SKM-1 (cell line): Measurements from ENCODE around the gene SLC44A1.

Source experiments
- DNase-seq: peaks from one replicate; lab custom pipeline; 2025; ENCODE audit not compliant: unreplicated experiment; lab: John Stamatoyannopoulos, UW

The SLC44A1 gene

DNA sequence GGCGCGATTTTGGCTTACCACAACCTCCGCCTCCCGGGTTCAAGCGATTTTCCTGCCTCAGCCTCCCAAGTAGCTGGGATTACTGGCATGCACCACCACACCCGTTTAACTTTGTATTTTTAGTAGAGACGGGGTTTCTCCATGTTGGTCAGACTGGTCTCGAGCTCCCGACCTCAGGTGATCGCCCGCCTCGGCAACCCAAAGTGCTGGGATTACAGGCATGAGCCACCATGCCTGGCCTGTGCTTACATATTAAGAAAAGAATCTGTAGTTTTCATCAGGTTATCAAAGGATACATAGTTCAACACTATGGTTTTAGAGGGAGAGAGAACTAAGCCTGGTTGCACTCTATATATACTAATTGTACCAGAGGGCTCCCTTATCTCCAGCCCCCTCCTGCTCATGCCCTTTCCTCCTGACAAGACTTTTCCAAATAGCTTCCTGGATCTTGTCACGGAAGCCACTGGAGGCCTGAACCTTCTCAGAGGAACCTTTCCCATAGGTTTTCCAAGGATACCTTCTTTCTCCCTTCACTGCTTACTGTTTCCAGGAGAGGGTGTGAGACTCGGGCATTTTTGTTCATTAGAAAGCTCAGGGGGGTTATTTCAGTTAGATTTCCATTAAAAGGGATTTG lies 53.1 kb downstream of the SLC44A1 start:
- no peak for DNase-seq

DNA sequence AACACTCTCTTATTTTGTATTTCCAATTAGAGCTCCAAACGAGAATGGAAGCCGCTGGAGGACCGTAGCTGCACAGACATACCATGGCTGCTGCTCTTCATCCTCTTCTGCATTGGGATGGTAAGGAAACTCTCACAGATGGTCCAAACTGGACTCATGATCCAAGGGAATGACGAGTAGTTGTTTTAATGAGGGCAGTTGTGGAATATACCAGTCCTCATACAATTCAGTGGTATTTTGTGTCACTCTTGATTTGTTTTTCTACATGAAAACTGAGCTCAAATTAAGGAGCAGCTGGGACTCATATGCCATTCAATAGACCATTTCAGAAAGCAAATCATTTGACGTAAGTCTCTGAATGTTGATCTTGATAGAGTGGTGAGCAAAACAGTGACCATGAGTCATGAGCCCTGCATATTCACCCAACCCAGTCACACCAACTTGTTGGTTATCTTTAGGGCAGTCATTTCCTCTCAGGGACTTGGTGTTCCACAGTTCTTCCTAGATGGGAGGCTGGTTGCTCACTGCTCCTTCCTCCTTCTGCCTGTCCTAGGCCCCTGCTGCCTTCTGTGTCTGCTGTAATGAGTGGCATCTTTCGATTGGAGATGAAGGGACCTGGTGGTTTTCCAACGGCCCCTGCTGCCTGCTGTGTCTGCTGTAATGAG lies 54.9 kb downstream of the SLC44A1 start:
- no peak for DNase-seq

GRCh38 chr9:105302728-105303127 lies 58.3 kb downstream of the SLC44A1 start:
- DNase-seq = no peak

- no peak for DNase-seq
Measured at GRCh38 chr9:105305856-105306255, 61.4 kb downstream of the SLC44A1 start.

GRCh38 chr9:105306351-105307140 lies 62.1 kb downstream of the SLC44A1 start:
- no peak for DNase-seq

- DNase-seq = no peak
Measured at GRCh38 chr9:105307591-105308130, 63.2 kb downstream of the SLC44A1 start.

DNA sequence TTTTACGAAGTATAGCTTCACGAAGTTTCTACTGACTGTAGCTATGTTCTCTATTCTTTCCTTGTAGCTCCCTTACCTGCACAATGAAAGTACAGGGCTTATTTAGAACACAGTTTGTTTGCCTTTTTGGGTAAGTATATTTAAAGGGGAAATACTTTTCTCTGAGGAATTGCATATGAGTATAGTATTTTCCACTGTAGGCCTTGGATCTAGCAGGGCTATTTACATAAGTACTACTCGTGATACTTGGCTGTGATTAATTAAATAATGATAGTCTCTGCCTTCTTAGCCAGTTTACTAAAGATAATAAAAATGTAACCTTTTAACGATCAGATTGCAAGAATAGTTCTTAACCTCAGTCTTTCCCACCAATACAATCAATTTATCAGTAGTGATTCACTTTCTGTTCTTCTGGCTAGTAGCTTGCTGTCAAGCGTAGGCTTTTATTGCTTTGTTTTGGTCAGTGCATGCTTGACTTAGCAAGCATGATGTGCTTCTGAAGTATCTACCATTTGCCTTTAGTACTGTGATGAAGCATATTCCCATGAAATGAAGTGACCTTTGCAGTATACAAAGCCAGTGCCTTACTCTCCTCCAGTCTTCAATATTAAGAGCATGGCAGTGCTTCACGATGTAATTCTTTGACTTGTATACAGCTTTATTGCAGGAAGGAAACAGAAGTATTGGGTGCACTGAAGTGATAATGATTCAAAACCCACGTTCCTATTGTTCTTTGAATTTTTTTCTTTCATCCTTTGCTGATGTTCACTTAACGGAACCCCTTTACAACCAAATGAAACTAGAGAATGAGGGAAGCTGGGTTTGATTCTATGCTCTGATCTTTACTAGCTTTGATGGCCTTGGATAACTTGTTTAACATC lies 64.2 kb downstream of the SLC44A1 start:
- no peak for DNase-seq

DNA sequence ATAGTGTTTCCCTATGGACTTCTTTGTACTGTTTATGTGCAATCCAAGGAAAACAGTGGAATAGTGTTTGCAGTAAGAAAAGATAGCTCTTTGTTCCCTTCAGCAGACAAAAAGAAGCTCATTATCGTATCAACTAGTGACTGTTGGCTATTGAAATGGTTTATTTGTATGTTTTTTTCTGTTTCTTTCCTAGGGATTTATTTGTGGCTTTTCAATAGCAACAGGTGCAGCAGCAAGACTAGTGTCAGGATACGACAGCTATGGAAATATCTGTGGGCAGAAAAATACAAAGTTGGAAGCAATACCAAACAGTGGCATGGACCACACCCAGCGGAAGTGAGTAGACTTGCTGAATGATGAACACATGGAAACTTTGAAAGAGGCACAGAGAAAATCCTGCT lies 65.1 kb downstream of the SLC44A1 start:
- DNase-seq = no peak

DNA sequence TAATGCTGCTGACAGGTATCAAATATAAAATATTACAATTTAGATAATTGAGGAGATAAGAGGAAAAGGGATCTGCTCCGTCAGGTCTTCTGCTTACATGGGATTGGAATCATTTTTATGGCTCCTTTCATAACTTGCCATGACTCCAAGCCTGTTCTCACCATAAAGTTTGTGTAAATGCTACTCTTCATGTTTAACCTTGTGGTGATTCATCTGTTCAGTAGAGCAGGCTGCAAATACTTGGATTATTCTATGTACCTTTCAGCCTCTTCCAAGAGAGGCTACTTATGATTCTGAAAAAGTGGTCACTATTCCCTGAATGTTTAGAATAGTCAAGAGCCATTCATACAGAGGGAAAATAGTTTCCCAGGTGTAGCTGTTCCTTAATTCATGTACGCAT lies 66.9 kb downstream of the SLC44A1 start:
- no peak for DNase-seq

- no peak for DNase-seq
Measured at GRCh38 chr9:105313238-105313637, 68.8 kb downstream of the SLC44A1 start.

DNA sequence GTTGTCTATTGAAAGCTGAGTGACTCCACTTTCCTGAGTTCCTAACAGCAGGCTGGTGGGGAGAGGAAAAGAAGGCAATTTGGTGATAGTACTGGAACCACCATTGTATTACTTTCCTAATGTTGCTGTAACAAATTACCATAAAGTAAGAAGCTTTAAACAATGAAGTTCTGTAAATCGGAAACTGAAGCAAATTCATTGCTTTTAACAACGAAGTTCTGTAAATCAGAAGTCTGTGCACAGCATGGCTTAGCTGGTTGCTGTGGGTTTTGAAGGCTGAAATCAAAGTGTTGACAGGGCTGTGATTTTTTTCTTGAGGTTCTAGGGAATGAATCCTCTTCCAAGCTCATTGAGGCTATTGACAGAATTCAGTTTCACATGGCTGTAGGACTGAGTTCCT lies 72.3 kb downstream of the SLC44A1 start:
- DNase-seq = no peak

DNA sequence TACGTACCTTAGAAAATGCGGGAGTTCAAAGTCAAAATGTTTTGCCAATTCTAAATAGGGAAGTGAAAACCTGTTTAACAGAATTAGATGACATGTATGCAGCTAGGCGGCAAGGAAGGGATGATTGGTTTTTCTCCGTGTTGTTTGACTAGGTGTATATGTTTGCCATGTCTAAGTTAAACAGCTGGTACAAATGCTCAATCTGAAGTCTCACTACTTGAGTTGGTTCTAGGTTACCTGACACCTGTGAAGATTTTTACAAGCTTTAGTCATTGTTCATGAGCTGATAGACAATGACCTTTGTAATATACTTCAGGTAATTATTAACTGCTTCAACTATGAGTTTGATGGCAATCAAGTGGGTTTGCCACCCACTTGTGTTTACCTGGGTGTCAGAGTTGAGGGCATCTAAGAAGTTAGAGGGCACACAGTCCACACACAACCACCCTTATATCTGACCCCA lies 74.3 kb downstream of the SLC44A1 start:
- no peak for DNase-seq

GRCh38 chr9:105319202-105319813 lies 74.9 kb downstream of the SLC44A1 start:
- no peak for DNase-seq

DNA sequence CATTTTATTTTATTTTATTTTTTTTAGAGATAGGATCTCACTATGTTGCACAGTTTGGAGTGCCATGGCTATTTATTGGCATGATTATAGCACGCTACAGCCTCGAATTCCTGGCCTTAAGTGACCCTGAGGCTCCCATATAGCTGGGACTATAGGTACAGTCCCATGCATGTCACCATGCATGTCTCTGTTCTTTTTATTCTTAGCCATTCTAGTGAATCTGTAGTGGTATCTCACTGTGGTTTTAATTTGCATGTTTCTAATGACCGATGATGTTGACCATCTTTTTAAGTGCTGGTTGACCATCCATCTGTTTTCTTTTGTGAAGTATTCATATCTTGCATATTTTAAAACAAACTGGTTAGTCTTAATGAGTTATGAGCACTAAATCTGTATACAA lies 76.1 kb downstream of the SLC44A1 start:
- DNase-seq = no peak

GRCh38 chr9:105328296-105328695 lies 83.8 kb downstream of the SLC44A1 start:
- DNase-seq = no peak

GRCh38 chr9:105328872-105329718 lies 84.6 kb downstream of the SLC44A1 start:
- no peak for DNase-seq

- no peak for DNase-seq
Measured at GRCh38 chr9:105329719-105330062, 85.2 kb downstream of the SLC44A1 start.

DNA sequence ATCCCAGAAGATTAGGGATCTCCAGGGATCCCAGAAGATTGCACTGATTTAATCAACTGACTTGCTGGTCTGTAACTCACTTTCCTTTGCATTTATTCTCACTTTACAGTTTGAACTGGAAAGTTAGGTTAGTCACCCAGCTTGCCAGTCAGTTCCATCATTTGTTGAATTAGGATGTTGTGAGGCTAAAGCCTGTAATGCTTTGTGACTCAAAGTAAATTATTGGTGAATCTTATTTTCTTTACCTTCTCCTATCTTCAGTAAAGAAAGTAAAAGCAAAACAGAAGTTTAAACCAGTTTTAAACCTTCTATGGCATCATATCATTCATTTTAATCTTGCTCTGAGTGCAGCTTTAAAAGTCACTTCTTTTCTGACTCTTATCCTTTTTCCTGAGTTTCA lies 85.8 kb downstream of the SLC44A1 start:
- DNase-seq = no peak

- no peak for DNase-seq
Measured at GRCh38 chr9:105330755-105331154, 86.3 kb downstream of the SLC44A1 start.

DNA sequence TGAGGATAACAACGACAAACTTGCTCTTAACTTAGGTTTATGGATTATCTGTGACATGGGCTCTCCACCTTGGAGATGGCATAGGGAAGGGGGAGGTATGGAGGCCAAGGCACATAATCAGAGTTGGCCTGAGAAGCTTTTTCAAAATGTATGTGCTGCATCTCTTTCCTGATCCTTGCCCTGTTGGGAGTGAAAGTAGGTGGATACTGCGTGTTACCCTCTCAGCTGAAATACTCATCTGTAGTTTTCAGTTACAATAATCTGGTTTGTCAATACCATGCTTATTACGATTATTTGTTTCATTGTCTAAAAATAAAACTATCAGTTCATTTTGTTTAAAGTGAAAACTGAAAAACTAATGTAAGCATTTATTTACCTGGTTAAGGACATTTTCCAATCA lies 86.7 kb downstream of the SLC44A1 start:
- no peak for DNase-seq
